KMS-11 (cell line): Measurements from ENCODE around the gene RALGPS1.

Experiments used
- H2AFZ ChIP-seq: fragments of 200-600 bp; sonication (generic); 2 replicates; pipeline ENCODE4 v1.6.1; 2016; ENCODE audit warnings: antibody characterized with exemption, mixed run types, low read depth
- H3K27ac ChIP-seq: fragments of 200-600 bp; sonication (generic); 2 replicates; pipeline ENCODE4 v1.6.1; 2016; ENCODE audit warnings: mild to moderate bottlenecking, mixed run types
- H3K27me3 ChIP-seq: fragments of 200-600 bp; sonication (generic); 2 replicates; pipeline ENCODE4 v1.6.1; 2017; ENCODE audit warnings: mild to moderate bottlenecking, low read depth, mixed run types, moderate library complexity; ENCODE audit not compliant: insufficient read depth
- H3K36me3 ChIP-seq: fragments of 200-600 bp; sonication (generic); 2 replicates; pipeline ENCODE4 v1.6.1; 2017; ENCODE audit warnings: mild to moderate bottlenecking, mixed run types; ENCODE audit not compliant: insufficient read depth
- H3K4me1 ChIP-seq: fragments of 200-600 bp; sonication (generic); 2 replicates; pipeline ENCODE4 v1.6.1; 2016; ENCODE audit warnings: mild to moderate bottlenecking, low read depth, mixed run types; ENCODE audit not compliant: poor library complexity, severe bottlenecking
- H3K4me2 ChIP-seq: fragments of 200-600 bp; sonication (generic); 2 replicates; pipeline ENCODE4 v1.7.0; 2016; ENCODE audit warnings: mild to moderate bottlenecking, mixed run types
- H3K4me3 ChIP-seq: fragments of 200-600 bp; sonication (generic); IDR thresholded peaks from 2 replicates; pipeline ENCODE4 v1.6.1; 2017; ENCODE audit warnings: low read depth, low read length, mixed read lengths; ENCODE audit not compliant: insufficient read depth
- H3K79me2 ChIP-seq: fragments of 200-600 bp; sonication (generic); 2 replicates; pipeline ENCODE4 v1.6.1; 2016; ENCODE audit warnings: low read depth, mixed run types; ENCODE audit not compliant: insufficient read depth
- H3K9ac ChIP-seq: fragments of 200-600 bp; sonication (generic); 2 replicates; pipeline ENCODE4 v1.6.1; 2016; ENCODE audit warnings: mild to moderate bottlenecking, mixed run types
- H4K20me1 ChIP-seq: fragments of 200-600 bp; sonication (generic); 2 replicates; pipeline ENCODE4 v1.6.1; 2016; ENCODE audit warnings: mild to moderate bottlenecking, mixed run types; ENCODE audit not compliant: insufficient read depth
- TF ChIP-seq, protein P1 (sequence below): fragments of 200-600 bp; sonication (generic); conservative IDR thresholded peaks from 2 replicates; pipeline ENCODE4 v1.6.1; 2017; ENCODE audit warnings: low read depth, mild to moderate bottlenecking, antibody characterized with exemption, low read length, moderate library complexity, mixed read lengths

RALGPS1 gene

DNA sequence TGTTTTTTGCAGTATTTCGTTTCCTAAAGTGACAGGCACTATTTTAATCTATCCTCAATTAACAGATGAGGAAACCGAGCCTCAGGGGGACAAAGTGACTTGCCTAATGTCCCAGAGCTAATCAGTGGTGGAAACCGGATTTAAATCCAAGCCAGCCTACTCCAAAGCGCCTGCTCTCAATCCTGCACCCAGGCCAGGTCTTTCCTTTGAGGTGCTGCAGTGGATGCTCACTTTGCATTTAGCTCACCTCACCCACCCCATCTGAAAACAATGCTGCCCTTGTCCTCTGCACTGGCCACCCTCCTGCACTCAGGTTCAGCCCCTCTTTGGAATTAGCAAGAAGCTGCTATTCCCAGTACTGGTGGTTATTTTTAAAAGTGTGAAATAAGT is 191.9 kb downstream of the RALGPS1 start:
- TF ChIP-seq, protein P1, sequence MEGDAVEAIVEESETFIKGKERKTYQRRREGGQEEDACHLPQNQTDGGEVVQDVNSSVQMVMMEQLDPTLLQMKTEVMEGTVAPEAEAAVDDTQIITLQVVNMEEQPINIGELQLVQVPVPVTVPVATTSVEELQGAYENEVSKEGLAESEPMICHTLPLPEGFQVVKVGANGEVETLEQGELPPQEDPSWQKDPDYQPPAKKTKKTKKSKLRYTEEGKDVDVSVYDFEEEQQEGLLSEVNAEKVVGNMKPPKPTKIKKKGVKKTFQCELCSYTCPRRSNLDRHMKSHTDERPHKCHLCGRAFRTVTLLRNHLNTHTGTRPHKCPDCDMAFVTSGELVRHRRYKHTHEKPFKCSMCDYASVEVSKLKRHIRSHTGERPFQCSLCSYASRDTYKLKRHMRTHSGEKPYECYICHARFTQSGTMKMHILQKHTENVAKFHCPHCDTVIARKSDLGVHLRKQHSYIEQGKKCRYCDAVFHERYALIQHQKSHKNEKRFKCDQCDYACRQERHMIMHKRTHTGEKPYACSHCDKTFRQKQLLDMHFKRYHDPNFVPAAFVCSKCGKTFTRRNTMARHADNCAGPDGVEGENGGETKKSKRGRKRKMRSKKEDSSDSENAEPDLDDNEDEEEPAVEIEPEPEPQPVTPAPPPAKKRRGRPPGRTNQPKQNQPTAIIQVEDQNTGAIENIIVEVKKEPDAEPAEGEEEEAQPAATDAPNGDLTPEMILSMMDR, result no peak
- Histone ChIP-seq H3K27me3 (no peaks in the 10 kb centered on the region), H4K20me1 (no peaks in the 10 kb centered on the region), H3K27ac (no peak overlapping the region), H3K4me3 (no peak overlapping the region), H2AFZ (no peak overlapping the region), H3K4me1 (no peaks in the 10 kb centered on the region), H3K79me2 (no peaks in the 10 kb centered on the region), H3K9ac (no peak overlapping the region), H3K4me2 (no peak overlapping the region), H3K36me3 (no peaks in the 10 kb centered on the region)

- no peak overlapping the region for H2AFZ ChIP-seq
- TF ChIP-seq, protein P1, result no peak
- H3K4me1 ChIP-seq, result no peaks in the 10 kb centered on the region
Measured at GRCh38 chr9:127107171-127107928, 192.8 kb downstream of the RALGPS1 start.

GRCh38 chr9:127107929-127108876 is 193.6 kb downstream of the RALGPS1 start:
- no peak overlapping the region for H2AFZ ChIP-seq
- H3K27ac ChIP-seq, result no peak overlapping the region
- TF ChIP-seq, protein P1, result no peak
- H3K9ac ChIP-seq, result no peak overlapping the region
- H4K20me1 ChIP-seq, result no peaks in the 10 kb centered on the region
- H3K4me1 ChIP-seq, result no peaks in the 10 kb centered on the region
- H3K4me3 ChIP-seq, result no peak overlapping the region
- H3K4me2 ChIP-seq, result no peak overlapping the region
- H3K36me3 ChIP-seq, result no peaks in the 10 kb centered on the region
- no peaks in the 10 kb centered on the region for H3K79me2 ChIP-seq
- H3K27me3 ChIP-seq, result no peaks in the 10 kb centered on the region

More at GRCh38 chr9:127107171-127107928, 192.8 kb downstream of the RALGPS1 start:
- no peaks in the 10 kb centered on the region for H3K79me2 ChIP-seq
- no peak overlapping the region for H3K4me3 ChIP-seq
- no peaks in the 10 kb centered on the region for H3K36me3 ChIP-seq
- H3K4me2 ChIP-seq, result no peak overlapping the region
- no peaks in the 10 kb centered on the region for H3K27me3 ChIP-seq
- H3K9ac ChIP-seq, result no peak overlapping the region
- H3K27ac ChIP-seq, result no peak overlapping the region
- H4K20me1 ChIP-seq, result no peaks in the 10 kb centered on the region

- Histone ChIP-seq H3K4me2 (no peak overlapping the region), H4K20me1 (no peaks in the 10 kb centered on the region), H3K4me1 (no peaks in the 10 kb centered on the region), H3K4me3 (no peak overlapping the region), H3K27me3 (no peaks in the 10 kb centered on the region), H2AFZ (no peak overlapping the region), H3K36me3 (no peaks in the 10 kb centered on the region), H3K79me2 (no peaks in the 10 kb centered on the region), H3K27ac (no peak overlapping the region), H3K9ac (no peak overlapping the region)
- TF ChIP-seq, protein P1, result no peak
Measured at GRCh38 chr9:127109212-127109711, 194.7 kb downstream of the RALGPS1 start.
